ENCODE measurements around the gene SDF4.

DNA sequence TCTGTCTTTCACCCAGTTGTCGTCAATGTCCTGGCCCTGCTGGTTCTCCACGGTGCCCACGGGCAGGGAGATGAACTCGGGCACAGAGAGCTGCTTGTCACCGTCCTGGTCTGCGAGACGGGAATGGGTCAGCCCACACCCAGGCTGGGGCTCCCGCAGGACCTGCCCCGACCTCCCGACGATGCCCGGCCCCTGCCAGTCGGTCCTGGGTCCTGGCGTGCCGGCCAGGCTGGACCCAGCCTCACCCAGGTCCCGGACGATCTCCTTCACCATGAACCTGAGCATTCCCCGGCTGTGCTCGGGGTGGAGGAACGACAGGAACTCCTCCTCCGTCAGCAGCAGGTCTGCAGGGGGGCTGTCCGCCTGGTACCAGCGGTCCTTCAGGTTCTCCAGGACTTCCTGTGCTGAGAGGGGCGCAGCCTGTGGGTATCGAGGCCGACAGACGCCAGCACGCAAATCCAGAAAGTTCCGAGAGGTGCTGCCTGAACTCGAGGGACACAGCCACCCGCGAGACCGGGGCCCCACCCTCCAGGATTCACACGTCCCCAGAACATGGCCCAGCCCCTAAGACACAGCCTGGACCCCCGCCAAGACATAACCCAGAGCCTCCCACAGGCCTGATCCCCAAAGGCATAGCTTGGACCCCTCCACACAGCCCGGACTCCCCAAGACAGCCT lies 13.1 kb downstream of the SDF4 start:
- TF ChIP-seq POLR2A (IDR thresholded peaks at IDR 0.05; ENCODE audit: insufficient read depth in 1 of 2, low read depth in 2 of 2, low read length in 2 of 2) (no peak), KLF11 (CRISPR knock-in tag; IDR thresholded peaks at IDR 0.05) (no peak), ZKSCAN8 (CRISPR knock-in tag; IDR thresholded peaks at IDR 0.05; ENCODE audit: borderline replicate concordance) (no peak), RXRA (CRISPR knock-in tag; IDR thresholded peaks at IDR 0.05) (no peak), ZNF354B (CRISPR knock-in tag; IDR thresholded peaks at IDR 0.05) (no peak), BRD4 (CRISPR knock-in tag; IDR thresholded peaks at IDR 0.05) (no peak), NONO (IDR thresholded peaks at IDR 0.05) (no peak), NONO (CRISPR knock-in tag; conservative IDR thresholded peaks at IDR 0.05) (no peak), SRSF1 (optimal IDR thresholded peaks at IDR 0.05; ENCODE audit: low read depth, low read length) (no peak)
- TF ChIP-seq, protein P1, sequence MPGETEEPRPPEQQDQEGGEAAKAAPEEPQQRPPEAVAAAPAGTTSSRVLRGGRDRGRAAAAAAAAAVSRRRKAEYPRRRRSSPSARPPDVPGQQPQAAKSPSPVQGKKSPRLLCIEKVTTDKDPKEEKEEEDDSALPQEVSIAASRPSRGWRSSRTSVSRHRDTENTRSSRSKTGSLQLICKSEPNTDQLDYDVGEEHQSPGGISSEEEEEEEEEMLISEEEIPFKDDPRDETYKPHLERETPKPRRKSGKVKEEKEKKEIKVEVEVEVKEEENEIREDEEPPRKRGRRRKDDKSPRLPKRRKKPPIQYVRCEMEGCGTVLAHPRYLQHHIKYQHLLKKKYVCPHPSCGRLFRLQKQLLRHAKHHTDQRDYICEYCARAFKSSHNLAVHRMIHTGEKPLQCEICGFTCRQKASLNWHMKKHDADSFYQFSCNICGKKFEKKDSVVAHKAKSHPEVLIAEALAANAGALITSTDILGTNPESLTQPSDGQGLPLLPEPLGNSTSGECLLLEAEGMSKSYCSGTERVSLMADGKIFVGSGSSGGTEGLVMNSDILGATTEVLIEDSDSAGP (CRISPR knock-in tag; IDR thresholded peaks at IDR 0.05; ENCODE audit: borderline replicate concordance), result no peak
- TF ChIP-seq, protein P2, sequence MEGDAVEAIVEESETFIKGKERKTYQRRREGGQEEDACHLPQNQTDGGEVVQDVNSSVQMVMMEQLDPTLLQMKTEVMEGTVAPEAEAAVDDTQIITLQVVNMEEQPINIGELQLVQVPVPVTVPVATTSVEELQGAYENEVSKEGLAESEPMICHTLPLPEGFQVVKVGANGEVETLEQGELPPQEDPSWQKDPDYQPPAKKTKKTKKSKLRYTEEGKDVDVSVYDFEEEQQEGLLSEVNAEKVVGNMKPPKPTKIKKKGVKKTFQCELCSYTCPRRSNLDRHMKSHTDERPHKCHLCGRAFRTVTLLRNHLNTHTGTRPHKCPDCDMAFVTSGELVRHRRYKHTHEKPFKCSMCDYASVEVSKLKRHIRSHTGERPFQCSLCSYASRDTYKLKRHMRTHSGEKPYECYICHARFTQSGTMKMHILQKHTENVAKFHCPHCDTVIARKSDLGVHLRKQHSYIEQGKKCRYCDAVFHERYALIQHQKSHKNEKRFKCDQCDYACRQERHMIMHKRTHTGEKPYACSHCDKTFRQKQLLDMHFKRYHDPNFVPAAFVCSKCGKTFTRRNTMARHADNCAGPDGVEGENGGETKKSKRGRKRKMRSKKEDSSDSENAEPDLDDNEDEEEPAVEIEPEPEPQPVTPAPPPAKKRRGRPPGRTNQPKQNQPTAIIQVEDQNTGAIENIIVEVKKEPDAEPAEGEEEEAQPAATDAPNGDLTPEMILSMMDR (CRISPR knock-in tag; IDR thresholded peaks at IDR 0.05), result no peak
- TF ChIP-seq, protein P3, sequence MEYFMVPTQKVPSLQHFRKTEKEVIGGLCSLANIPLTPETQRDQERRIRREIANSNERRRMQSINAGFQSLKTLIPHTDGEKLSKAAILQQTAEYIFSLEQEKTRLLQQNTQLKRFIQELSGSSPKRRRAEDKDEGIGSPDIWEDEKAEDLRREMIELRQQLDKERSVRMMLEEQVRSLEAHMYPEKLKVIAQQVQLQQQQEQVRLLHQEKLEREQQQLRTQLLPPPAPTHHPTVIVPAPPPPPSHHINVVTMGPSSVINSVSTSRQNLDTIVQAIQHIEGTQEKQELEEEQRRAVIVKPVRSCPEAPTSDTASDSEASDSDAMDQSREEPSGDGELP (IDR thresholded peaks at IDR 0.05; ENCODE audit: borderline replicate concordance, low read depth), result no peak
